T-helper 1 cell treated with Interleukin-12 subunit alpha and Interleukin-12 subunit beta and Interleukin-4 antibody, amounts not matched to agents 30 μg/mL and 1 μg/mL, for 36 hours (primary cell): ENCODE results near the gene RPL18.

Source experiments
- H3K27ac Mint-ChIP-seq: one replicate; pipeline ENCODE4 v1.8.0; 2021; ENCODE audit warnings: mild to moderate bottlenecking, mixed read lengths
- H3K27me3 Mint-ChIP-seq: one replicate; pipeline ENCODE4 v1.8.0; 2021; ENCODE audit warnings: low read depth, mixed read lengths
- H3K36me3 Mint-ChIP-seq: one replicate; pipeline ENCODE4 v1.8.0; 2021; ENCODE audit warnings: low read depth, mixed read lengths
- H3K4me1 Mint-ChIP-seq: one replicate; pipeline ENCODE4 v1.8.0; 2021; ENCODE audit warnings: low read depth, mixed read lengths
- H3K4me3 Mint-ChIP-seq: one replicate; pipeline ENCODE4 v1.8.0; 2021; ENCODE audit warnings: mild to moderate bottlenecking, moderate library complexity, mixed read lengths
- H3K9me3 Mint-ChIP-seq: one replicate; pipeline ENCODE4 v1.8.0; 2021; ENCODE audit warnings: mixed read lengths

RPL18 gene

DNA sequence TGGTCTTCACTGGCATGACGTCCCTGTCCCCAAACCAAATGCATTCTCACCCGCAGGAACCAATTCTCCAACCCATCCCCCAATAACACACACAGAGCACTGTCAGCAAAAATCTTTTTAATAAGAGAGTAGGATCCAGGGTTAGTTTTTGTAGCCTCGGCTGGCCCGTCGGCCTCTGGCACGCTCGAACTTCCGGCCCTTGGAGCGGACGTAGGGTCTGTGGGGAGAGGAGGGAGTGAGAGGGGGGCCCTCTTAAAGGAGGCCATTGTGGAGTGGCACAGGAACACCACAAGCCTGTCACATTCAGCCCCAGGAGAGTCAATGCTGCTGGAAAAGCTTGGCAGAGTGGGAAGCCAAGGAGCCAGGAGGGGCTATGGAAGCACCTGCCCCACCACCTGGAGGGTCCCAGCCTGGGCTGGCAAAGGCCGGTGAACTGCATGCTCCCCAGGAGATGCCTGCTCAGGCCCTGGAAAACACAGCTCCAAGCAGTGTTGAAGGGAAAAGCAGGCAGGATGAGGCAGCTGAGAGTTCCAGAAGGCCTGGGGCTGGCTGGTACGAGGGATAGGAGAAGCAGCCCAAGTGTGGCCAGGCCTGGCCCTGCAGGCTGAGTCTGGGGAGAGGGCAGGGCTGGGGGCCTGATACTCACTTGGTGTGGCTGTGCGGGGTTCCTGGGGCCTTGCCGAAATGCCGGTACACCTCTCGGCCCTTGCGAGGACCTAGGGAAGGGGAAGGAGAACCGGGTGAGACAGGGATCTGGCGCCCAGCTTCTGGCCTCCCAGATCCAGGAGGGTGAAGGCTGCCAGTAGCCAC, 3.5 kb downstream of the RPL18 start:
- peaks cover 21% of the 10 kb centered on the region for H3K4me1 Mint-ChIP-seq
- no peaks in the 10 kb centered on the region for H3K9me3 Mint-ChIP-seq
- no peak overlapping the region for H3K27ac Mint-ChIP-seq
- no peak overlapping the region for H3K4me3 Mint-ChIP-seq
- H3K27me3 Mint-ChIP-seq, result no peaks in the 10 kb centered on the region
- peaks cover 31% of the 10 kb centered on the region for H3K36me3 Mint-ChIP-seq

DNA sequence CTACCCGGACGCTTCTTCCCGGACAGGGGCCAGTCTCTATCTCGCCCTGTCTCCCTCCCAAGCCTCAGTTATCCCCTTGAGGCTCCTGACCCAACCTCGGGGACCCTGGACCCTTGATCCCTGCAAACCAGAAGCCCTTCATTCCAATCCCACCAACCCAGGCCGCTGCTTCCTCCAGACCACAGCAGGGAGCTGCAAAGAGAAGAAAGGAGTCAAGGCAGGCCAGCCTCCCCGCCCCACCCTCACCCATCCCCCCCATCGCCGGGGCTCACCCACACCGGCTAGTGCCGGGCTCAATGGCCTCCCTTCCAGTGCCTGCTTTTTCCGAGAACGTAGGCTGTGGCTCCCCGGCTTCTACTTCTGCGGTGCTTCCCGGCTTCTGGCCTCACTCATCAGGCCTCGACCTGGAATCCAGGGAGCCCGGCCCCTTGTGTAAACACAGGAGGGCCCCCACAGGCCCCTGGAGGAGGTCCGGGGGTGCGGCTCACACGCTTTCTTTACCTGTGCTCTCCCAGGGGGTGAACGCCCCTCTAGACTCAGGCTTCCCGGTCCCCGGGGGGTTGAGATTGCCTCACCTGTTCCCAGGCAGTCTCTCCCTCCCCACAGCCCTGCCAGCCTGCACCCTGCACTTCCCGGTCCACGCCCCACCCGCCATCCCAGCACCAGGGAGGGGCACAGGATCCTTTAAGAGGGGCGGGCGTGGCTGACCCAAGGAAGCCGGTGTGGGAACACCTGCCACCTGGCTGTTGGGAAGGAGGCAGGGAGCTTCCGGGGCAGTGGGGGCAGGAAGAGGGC, 4.3 kb downstream of the RPL18 start, which contains the start of gene FAM83E:
Gene FAM83E (minus strand): TSS at position 641 of the 795 bp plus-strand sequence. CDS start 1,704 bp downstream, outside the sequence.
- Mint-ChIP-seq H3K36me3 (peaks cover 30% of the 10 kb centered on the region), H3K4me3 (no peak within 1 kb of the TSS), H3K4me1 (peaks cover 14% of the 10 kb centered on the region), H3K9me3 (no peaks in the 10 kb centered on the region), H3K27ac (no peak within 1 kb of the TSS), H3K27me3 (no peaks in the 10 kb centered on the region)

DNA sequence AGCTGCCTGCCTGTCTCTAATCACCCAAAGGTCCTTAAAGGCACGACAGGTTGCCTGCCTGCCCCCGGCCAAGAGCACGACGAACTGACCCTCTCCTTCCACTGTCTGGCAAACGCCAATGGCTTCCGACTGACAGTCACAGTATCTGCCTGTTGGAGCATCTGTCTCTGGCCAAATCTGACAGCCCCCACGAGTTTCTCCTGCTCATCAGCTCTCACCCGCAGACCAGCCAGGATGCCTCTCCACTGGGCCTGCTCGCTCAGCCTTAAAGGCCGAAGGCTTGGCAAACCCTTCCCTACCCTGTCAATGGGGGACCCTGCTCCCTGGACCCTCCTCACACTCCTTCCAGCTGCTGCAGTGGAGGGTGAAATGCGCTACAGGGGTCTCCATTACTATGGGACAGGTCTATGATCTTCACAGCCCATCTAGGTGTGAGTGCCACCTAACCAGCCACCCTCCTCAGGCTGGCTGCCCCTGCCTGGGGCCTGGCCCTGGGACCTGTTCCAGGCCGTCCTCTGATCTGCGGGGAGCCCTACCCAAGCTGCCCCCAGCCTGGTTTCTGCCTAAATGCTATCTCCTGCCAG, 5.0 kb downstream of the RPL18 start:
- H3K27me3 Mint-ChIP-seq, result no peaks in the 10 kb centered on the region
- no peak overlapping the region for H3K4me3 Mint-ChIP-seq

DNA sequence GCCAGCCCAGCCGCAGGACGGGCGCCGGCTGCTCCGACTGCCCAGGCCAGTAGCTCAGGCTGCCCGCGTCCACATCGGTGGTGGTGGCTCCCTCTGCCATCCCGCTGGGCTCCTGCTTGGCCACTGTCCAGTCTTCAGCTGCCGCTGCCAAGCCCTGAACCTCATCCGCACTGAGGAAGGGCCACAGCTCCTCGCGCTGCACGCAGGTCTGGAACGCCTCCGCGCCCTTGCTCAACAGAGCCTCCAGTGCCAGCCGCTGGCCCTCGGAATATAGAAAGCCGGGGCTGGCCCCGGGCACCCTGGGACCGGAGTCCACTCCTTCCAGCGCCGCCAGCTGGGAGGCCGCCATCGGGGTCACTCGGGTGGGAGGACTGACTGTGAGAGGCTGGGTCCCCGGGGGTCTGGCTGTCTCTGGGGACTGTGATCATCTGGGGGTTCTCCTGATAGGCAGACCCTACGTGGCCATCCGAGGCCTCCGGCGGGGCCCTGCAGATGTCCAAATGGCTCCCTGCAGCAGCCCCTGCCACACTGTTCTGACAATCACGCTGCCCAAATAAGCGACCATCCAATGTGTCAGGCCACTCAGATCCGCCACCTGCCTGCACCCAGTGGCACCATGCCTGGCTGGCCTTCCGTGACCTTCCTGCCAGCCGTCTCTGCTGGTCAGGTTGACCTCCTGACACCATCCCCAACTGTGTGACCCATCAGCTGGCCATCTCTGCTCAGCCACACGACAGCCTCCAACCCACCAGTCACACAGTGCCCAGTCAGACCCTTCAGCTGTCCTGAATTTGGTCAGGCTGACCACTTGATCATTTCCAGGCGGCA, 5.7 kb downstream of the RPL18 start:
- Mint-ChIP-seq H3K36me3 (peaks cover 22% of the 10 kb centered on the region), H3K27me3 (no peaks in the 10 kb centered on the region), H3K9me3 (no peaks in the 10 kb centered on the region), H3K4me1 (peaks cover 11% of the 10 kb centered on the region), H3K4me3 (no peak overlapping the region), H3K27ac (no peak overlapping the region)

More for the DNA sequence above, 5.0 kb downstream of the RPL18 start:
- no peaks in the 10 kb centered on the region for H3K9me3 Mint-ChIP-seq
- no peak overlapping the region for H3K27ac Mint-ChIP-seq
- H3K36me3 Mint-ChIP-seq, result peaks cover 27% of the 10 kb centered on the region
- H3K4me1 Mint-ChIP-seq, result peaks cover 12% of the 10 kb centered on the region

DNA sequence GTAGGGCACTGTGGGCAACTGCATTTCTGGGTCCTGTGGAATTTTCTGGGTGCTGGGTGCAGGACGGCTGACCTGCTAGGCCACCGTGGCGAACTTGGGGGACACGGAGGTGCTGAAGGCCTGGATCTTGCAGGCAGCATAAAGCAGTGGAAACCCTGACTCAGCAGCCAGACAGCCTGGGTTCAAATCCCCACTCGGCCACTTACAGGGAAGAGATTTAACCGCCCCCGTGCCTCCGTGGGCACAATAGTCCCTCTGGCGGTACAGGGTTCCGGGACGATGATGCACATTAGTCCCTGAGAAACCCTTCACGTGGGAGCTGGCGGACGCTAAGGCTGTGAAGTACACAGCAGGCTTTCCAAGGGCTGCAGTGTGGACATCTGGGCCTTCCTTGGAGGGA, 7.1 kb downstream of the RPL18 start:
- Mint-ChIP-seq H3K36me3 (peaks cover 15% of the 10 kb centered on the region), H3K4me1 (peaks cover 7% of the 10 kb centered on the region), H3K27ac (no peak overlapping the region), H3K4me3 (no peak overlapping the region), H3K9me3 (no peaks in the 10 kb centered on the region), H3K27me3 (no peaks in the 10 kb centered on the region)

DNA sequence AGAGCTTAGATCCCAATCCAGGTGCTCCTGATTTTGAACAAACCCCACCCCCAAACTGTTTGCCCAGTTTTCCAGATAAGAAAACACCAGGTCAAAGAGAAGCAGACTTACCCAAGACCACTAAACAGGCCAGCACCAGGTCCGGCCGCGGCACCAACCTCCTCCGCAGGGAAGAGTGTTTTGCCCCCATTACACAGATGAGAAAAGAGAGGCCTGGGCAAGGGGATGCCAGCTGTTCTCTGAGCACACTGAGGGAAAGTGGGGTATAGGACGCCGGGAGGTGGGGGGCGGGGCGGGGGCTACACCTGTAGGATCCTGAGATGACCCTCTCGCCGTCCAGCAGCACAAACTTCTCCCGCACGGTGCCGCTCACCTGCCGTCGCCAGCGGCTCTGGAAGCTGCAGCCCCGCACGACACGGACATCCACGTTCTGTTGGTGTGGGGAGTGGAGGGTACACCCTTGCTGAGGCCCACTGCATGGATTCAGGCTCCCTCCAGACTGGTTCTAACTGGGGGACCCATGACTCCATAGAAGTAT, 9.3 kb downstream of the RPL18 start:
- Mint-ChIP-seq H3K4me3 (no peak overlapping the region), H3K9me3 (no peaks in the 10 kb centered on the region), H3K27me3 (no peaks in the 10 kb centered on the region), H3K4me1 (peaks cover 2% of the 10 kb centered on the region), H3K27ac (no peak overlapping the region), H3K36me3 (no peaks in the 10 kb centered on the region)

DNA sequence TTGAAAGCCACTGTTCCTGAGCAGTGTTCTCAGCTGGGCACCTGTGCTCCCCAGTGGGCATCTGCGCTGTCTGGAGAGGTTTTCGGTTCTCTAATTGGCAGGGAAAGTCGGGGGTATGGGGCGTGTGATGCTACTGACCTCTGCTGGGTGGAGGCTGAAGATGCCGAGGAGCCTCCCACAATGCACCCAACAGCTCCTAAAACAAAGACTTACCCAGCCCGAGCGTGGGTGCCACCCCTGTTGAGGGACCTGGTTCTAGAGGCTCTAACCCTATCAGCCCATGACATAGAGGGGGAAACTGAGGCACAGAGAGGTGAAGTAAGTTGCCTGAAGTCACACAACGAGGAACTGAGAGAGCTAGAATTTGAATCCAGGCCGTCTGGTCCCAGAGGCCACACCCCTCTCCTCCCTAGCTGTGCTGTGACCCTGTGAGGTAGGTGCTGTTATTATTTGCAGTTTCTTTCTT, 10.1 kb downstream of the RPL18 start:
- Mint-ChIP-seq H3K9me3 (no peaks in the 10 kb centered on the region), H3K27me3 (no peaks in the 10 kb centered on the region), H3K4me3 (no peak overlapping the region), H3K36me3 (no peaks in the 10 kb centered on the region), H3K4me1 (peaks cover 2% of the 10 kb centered on the region), H3K27ac (peak overlapping the region; percentile 60)

DNA sequence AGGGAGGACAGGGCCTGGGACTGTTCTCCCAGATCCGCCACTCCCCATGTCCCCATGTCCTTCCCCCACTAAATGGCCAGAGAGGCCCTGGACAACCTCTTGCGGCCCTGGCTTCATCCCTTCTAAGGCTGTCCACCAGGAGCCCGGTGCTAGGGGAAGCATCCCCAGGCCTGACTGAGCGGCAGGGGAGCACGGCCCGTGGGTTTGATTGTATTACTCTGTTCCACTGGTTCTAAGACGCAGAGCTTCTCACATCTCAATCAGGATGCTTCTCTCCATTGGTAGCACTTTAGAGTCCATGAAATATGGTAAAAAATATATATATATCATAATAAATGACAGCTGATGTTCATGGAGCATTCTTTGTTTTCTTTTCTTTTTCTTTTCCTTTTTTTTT, 11.6 kb downstream of the RPL18 start:
- Mint-ChIP-seq H3K36me3 (no peaks in the 10 kb centered on the region), H3K4me3 (no peak overlapping the region), H3K4me1 (peaks cover 2% of the 10 kb centered on the region), H3K9me3 (no peaks in the 10 kb centered on the region), H3K27me3 (no peaks in the 10 kb centered on the region), H3K27ac (no peak overlapping the region)

DNA sequence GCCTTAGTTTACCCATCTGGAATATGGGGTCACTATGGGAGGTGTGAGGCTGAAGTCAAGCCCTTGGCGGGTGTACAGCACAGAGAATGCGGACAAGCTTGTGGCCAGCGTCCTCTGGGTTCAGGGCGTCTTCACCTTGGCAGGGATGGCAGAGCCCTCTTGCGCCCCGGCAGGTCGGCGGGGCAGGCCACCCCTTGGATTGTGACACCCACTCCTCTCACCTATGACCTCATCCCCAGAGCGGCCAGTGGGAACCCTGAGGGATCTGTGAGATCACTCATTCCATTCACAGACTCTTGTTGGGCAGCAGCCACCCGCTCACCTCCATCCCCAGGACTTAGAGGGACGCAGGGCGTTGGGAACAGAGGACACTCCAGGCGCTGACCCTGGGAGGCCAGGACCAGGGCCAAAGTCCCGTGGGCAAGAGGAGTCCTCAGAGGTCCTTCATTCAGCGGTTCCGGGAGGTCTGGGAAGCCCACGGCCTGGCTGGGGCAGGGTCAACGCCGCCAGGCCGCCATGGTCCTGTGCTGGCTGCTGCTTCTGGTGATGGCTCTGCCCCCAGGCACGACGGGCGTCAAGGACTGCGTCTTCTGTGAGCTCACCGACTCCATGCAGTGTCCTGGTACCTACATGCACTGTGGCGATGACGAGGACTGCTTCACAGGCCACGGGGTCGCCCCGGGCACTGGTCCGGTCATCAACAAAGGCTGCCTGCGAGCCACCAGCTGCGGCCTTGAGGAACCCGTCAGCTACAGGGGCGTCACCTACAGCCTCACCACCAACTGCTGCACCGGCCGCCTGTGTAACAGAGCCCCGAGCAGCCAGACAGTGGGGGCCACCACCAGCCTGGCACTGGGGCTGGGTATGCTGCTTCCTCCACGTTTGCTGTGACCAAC, 12.3 kb downstream of the RPL18 start, which contains the start of gene SPACA4:
Gene SPACA4 (plus strand): TSS at position 280 of the 896 bp plus-strand sequence. CDS start 237 bp downstream, at position 517.
- no peak within 1 kb of the TSS for H3K4me3 Mint-ChIP-seq
- no peaks in the 10 kb centered on the region for H3K36me3 Mint-ChIP-seq
- H3K27ac Mint-ChIP-seq, result no peak within 1 kb of the TSS
- peaks cover 2% of the 10 kb centered on the region for H3K4me1 Mint-ChIP-seq
- H3K27me3 Mint-ChIP-seq, result no peaks in the 10 kb centered on the region
- H3K9me3 Mint-ChIP-seq, result no peaks in the 10 kb centered on the region

DNA sequence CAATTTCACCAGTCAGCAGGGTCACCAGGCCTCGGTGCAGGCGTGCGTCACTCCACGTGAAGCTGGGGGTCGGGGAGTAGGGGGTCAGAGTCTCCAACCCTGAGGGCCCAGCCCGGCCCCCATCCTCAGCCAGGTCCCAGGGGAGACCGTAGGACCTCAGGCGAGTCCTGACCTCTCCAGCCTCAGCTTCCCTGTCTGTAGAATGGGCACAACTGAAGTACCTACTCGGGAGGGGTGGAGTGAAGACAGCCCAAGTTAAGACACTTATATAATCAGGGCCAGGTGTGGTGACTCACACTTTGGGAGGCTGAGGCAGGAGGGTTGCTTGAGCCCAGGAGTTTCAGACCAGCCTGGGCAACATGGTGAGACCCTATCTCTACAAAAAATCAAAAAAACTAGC, 15.1 kb downstream of the RPL18 start:
- Mint-ChIP-seq H3K36me3 (no peaks in the 10 kb centered on the region), H3K9me3 (no peaks in the 10 kb centered on the region), H3K27me3 (no peaks in the 10 kb centered on the region), H3K4me1 (peaks cover under 1% of the 10 kb centered on the region), H3K4me3 (no peak overlapping the region), H3K27ac (no peak overlapping the region)

DNA sequence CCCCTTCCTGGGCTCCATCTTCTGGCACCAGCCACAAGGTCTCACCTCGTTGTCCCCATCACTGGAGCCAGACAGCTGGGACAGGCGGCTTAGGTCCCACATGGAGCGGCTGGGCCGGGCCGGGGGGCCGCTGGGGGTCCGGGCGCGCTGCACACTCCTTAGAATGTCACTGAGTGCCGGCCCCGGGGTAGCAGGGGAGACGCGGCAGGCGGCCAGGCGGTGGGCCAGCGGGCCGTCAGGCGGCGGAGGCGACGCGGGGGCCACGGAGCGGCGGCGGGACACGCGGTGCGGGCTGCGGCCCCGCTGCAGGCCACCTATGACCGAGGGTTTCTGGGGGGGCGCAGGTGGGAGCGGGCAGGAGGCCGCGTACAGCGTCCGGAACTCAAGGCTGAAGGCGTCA, 15.5 kb downstream of the RPL18 start:
- H3K9me3 Mint-ChIP-seq, result no peaks in the 10 kb centered on the region

DNA sequence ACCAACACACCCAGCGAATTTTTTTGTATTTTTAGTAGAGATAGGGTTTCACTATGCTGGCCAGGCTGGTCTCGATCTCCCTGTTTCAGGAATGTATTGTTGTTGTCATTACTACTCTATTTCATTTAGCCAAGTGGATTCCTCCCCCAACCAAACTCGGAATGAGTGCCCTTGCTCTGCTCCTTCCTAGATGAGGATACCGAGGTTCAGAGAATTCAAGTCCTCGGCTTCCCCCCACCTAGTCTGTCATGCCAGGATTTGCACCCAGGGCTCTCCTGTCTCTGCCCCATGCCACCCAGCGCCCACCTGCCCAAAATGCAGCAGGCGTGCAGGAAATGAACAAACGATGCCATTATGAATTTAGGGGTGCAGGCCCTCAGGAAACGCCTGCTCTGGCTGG, 16.0 kb downstream of the RPL18 start:
- H3K27ac Mint-ChIP-seq, result no peak overlapping the region
- no peaks in the 10 kb centered on the region for H3K27me3 Mint-ChIP-seq
- no peak overlapping the region for H3K4me3 Mint-ChIP-seq
- no peaks in the 10 kb centered on the region for H3K9me3 Mint-ChIP-seq
- no peaks in the 10 kb centered on the region for H3K4me1 Mint-ChIP-seq
- H3K36me3 Mint-ChIP-seq, result no peaks in the 10 kb centered on the region

More for the DNA sequence above, 15.5 kb downstream of the RPL18 start:
- no peak overlapping the region for H3K4me3 Mint-ChIP-seq
- H3K27me3 Mint-ChIP-seq, result no peaks in the 10 kb centered on the region
- H3K36me3 Mint-ChIP-seq, result no peaks in the 10 kb centered on the region
- no peaks in the 10 kb centered on the region for H3K4me1 Mint-ChIP-seq
- H3K27ac Mint-ChIP-seq, result no peak overlapping the region
